ENCODE measurements around the gene PICK1. TPM values are rescaled to one million over a fixed set of nuclear protein-coding genes. Genes with fewer than 3 reads are reported as not detected.

PICK1 gene
- polyA plus RNA-seq, 1 donor from 2014 or later: 101 TPM

GRCh38 chr22:38066381-38067027 lies 9.3 kb downstream of the PICK1 start:
- Histone ChIP-seq H3K36me3 (ENCODE audit: insufficient read depth, low read length) (no peaks in the 10 kb centered on the region), H3K9me3 (ENCODE audit: low read length) (no peaks in the 10 kb centered on the region), H3K9me2 (ENCODE audit: insufficient read depth, low read length) (no peaks in the 10 kb centered on the region), H3K9ac (ENCODE audit: low read length) (no peak overlapping the region), H3K27me3 (ENCODE audit: insufficient read depth, low read depth, low read length) (no peaks in the 10 kb centered on the region), H3K4me3 (ENCODE audit: low read length) (no peak overlapping the region), H2AFZ (ENCODE audit: low read depth, low read length) (no peak overlapping the region), H3F3A (ENCODE audit: insufficient read depth, low read length, poor library complexity, severe bottlenecking) (no peaks in the 10 kb centered on the region), H3K27ac (ENCODE audit: low read length) (no peak overlapping the region), H4K20me1 (ENCODE audit: insufficient read depth) (no peaks in the 10 kb centered on the region), H3K4me2 (ENCODE audit: low read length) (no peak overlapping the region), H3K79me2 (replicated peaks; ENCODE audit: insufficient read depth, low read length) (no peaks in the 10 kb centered on the region)
- TF ChIP-seq MXI1 (conservative IDR thresholded peaks at IDR 0.05; ENCODE audit: poor library complexity, severe bottlenecking): no peak
- no peak for TF ChIP-seq TAF1 (IDR thresholded peaks at IDR 0.05; ENCODE audit: low read depth)
- no peak for TF ChIP-seq EP300 (conservative IDR thresholded peaks at IDR 0.05; ENCODE audit: poor library complexity, severe bottlenecking)
- TF ChIP-seq POLR2AphosphoS5 (IDR thresholded peaks at IDR 0.05): no peak
- no peak for TF ChIP-seq EZH2 (IDR thresholded peaks at IDR 0.05; ENCODE audit: borderline replicate concordance, insufficient read depth, low read length, poor library complexity, severe bottlenecking)
- TF ChIP-seq RAD21 (conservative IDR thresholded peaks at IDR 0.05): no peak
- TF ChIP-seq CTCF (IDR thresholded peaks at IDR 0.05; ENCODE audit: poor library complexity, severe bottlenecking): no peak
- TF ChIP-seq, protein P1, sequence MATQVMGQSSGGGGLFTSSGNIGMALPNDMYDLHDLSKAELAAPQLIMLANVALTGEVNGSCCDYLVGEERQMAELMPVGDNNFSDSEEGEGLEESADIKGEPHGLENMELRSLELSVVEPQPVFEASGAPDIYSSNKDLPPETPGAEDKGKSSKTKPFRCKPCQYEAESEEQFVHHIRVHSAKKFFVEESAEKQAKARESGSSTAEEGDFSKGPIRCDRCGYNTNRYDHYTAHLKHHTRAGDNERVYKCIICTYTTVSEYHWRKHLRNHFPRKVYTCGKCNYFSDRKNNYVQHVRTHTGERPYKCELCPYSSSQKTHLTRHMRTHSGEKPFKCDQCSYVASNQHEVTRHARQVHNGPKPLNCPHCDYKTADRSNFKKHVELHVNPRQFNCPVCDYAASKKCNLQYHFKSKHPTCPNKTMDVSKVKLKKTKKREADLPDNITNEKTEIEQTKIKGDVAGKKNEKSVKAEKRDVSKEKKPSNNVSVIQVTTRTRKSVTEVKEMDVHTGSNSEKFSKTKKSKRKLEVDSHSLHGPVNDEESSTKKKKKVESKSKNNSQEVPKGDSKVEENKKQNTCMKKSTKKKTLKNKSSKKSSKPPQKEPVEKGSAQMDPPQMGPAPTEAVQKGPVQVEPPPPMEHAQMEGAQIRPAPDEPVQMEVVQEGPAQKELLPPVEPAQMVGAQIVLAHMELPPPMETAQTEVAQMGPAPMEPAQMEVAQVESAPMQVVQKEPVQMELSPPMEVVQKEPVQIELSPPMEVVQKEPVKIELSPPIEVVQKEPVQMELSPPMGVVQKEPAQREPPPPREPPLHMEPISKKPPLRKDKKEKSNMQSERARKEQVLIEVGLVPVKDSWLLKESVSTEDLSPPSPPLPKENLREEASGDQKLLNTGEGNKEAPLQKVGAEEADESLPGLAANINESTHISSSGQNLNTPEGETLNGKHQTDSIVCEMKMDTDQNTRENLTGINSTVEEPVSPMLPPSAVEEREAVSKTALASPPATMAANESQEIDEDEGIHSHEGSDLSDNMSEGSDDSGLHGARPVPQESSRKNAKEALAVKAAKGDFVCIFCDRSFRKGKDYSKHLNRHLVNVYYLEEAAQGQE (IDR thresholded peaks at IDR 0.05; ENCODE audit: borderline replicate concordance): no peak
- TF ChIP-seq SMC3 (conservative IDR thresholded peaks at IDR 0.05; ENCODE audit: poor library complexity): no peak

DNA sequence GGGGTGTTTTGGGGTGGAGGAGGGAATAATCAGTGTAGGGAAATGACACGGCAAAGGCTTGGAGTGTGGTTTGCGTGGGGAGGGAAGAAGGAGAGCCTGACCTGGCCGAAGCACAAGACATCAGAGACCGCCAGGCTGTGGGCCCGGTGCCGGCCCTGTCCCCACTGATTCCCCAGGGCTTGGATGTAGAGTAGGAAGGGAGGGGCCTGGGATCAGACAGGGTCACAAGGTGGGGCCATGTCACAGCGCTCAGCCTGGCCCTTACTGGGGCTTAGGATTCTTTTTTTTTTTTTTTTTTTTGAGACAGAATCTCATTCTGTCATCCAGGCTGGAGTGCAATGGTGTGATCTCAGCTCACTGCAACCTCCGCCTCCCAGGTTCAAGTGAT lies 9.8 kb downstream of the PICK1 start:
- no peaks in the 10 kb centered on the region for H3K9me3 ChIP-seq (ENCODE audit: low read length)
- H4K20me1 ChIP-seq (ENCODE audit: insufficient read depth): no peaks in the 10 kb centered on the region
- H2AFZ ChIP-seq (ENCODE audit: low read depth, low read length): no peak overlapping the region
- H3K36me3 ChIP-seq (ENCODE audit: insufficient read depth, low read length): no peaks in the 10 kb centered on the region
- no peak overlapping the region for H3K4me2 ChIP-seq (ENCODE audit: low read length)
- no peak overlapping the region for H3K9ac ChIP-seq (ENCODE audit: low read length)
- no peaks in the 10 kb centered on the region for H3K9me2 ChIP-seq (ENCODE audit: insufficient read depth, low read length)
- TF ChIP-seq TAF1 (IDR thresholded peaks at IDR 0.05; ENCODE audit: low read depth) (no peak), SMC3 (conservative IDR thresholded peaks at IDR 0.05; ENCODE audit: poor library complexity) (no peak), POLR2AphosphoS5 (IDR thresholded peaks at IDR 0.05) (no peak), EZH2 (IDR thresholded peaks at IDR 0.05; ENCODE audit: borderline replicate concordance, insufficient read depth, low read length, poor library complexity, severe bottlenecking) (no peak), EP300 (conservative IDR thresholded peaks at IDR 0.05; ENCODE audit: poor library complexity, severe bottlenecking) (no peak), RAD21 (conservative IDR thresholded peaks at IDR 0.05) (no peak), CTCF (IDR thresholded peaks at IDR 0.05; ENCODE audit: poor library complexity, severe bottlenecking) (no peak), MXI1 (conservative IDR thresholded peaks at IDR 0.05; ENCODE audit: poor library complexity, severe bottlenecking) (no peak)
- TF ChIP-seq, protein P1 (IDR thresholded peaks at IDR 0.05; ENCODE audit: borderline replicate concordance): no peak
- H3K4me3 ChIP-seq (ENCODE audit: low read length): no peak overlapping the region
- no peaks in the 10 kb centered on the region for H3K79me2 ChIP-seq (replicated peaks; ENCODE audit: insufficient read depth, low read length)
- no peaks in the 10 kb centered on the region for H3F3A ChIP-seq (ENCODE audit: insufficient read depth, low read length, poor library complexity, severe bottlenecking)
- H3K27ac ChIP-seq (ENCODE audit: low read length): no peak overlapping the region
- H3K27me3 ChIP-seq (ENCODE audit: insufficient read depth, low read depth, low read length): no peaks in the 10 kb centered on the region
